Duodenal mucosa (tissue), 2 donors: ENCODE measurements around the gene PDIA5.
A peak's percentile ranks its signal among the peaks of the same experiment; 100 is the strongest.

Experiments
- H3K27ac ChIP-seq: one replicate; pipeline ENCODE4 v1.7.0; 2013; ENCODE audit warnings: low read depth, low read length
- H3K27me3 ChIP-seq, 2 donors: one replicate each; pipeline ENCODE4 v1.7.0; 2013; ENCODE audit warnings: low read length in 2 of 2, control low read depth in 1 of 2; ENCODE audit not compliant: insufficient read depth in 2 of 2, control insufficient read depth in 1 of 2
- H3K36me3 ChIP-seq, 2 donors: one replicate each; pipeline ENCODE4 v1.7.0; 2013; ENCODE audit warnings: low read length in 2 of 2, control low read depth in 1 of 2; ENCODE audit not compliant: insufficient read depth in 2 of 2, control insufficient read depth in 1 of 2
- H3K4me1 ChIP-seq, 2 donors: one replicate each; pipeline ENCODE4 v1.7.0; 2013; ENCODE audit warnings: low read length in 2 of 2, control low read depth in 1 of 2; ENCODE audit not compliant: insufficient read depth in 2 of 2, control insufficient read depth in 1 of 2
- H3K4me3 ChIP-seq, 2 donors: one replicate each; pipeline ENCODE4 v1.7.0; 2013; ENCODE audit warnings: low read length in 2 of 2, low read depth in 1 of 2
- H3K9ac ChIP-seq, 2 donors: one replicate each; pipeline ENCODE4 v1.7.0; 2013; ENCODE audit warnings: low read length in 2 of 2, low read depth in 1 of 2
- H3K9me3 ChIP-seq, 2 donors: one replicate each; pipeline ENCODE4 v1.7.0; 2013; ENCODE audit warnings: low read length in 2 of 2, control low read depth in 1 of 2; ENCODE audit not compliant: control insufficient read depth in 1 of 2

PDIA5 gene

GRCh38 chr3:123076496-123077418 is 9.9 kb downstream of the PDIA5 start:
- H3K9me3 ChIP-seq: no peaks in the 10 kb centered on the region
- no peak overlapping the region for H3K9ac ChIP-seq
- no peaks in the 10 kb centered on the region for H3K27me3 ChIP-seq
- H3K27ac ChIP-seq: no peak overlapping the region
- peaks cover 16 to 39% of the 10 kb centered on the region in 2 donors for H3K4me1 ChIP-seq
- H3K4me3 ChIP-seq: no peak overlapping the region
- H3K36me3 ChIP-seq: no peaks in the 10 kb centered on the region

- Histone ChIP-seq H3K4me1 (peaks cover 27 to 52% of the 10 kb centered on the region in 2 donors), H3K4me3 (no peak overlapping the region), H3K27ac (no peak overlapping the region), H3K27me3 (no peaks in the 10 kb centered on the region), H3K9me3 (no peaks in the 10 kb centered on the region), H3K9ac (no peak overlapping the region), H3K36me3 (no peaks in the 10 kb centered on the region)
These were observed 11.3 kb downstream of the PDIA5 start for GRCh38 chr3:123078101-123078500.

GRCh38 chr3:123080864-123081562 is 14.2 kb downstream of the PDIA5 start:
- no peak overlapping the region for H3K4me3 ChIP-seq
- no peaks in the 10 kb centered on the region for H3K36me3 ChIP-seq
- no peaks in the 10 kb centered on the region for H3K9me3 ChIP-seq
- peaks cover 45 to 76% of the 10 kb centered on the region in 2 donors for H3K4me1 ChIP-seq
- no peak overlapping the region for H3K9ac ChIP-seq
- no peaks in the 10 kb centered on the region for H3K27me3 ChIP-seq
- no peak overlapping the region for H3K27ac ChIP-seq

DNA sequence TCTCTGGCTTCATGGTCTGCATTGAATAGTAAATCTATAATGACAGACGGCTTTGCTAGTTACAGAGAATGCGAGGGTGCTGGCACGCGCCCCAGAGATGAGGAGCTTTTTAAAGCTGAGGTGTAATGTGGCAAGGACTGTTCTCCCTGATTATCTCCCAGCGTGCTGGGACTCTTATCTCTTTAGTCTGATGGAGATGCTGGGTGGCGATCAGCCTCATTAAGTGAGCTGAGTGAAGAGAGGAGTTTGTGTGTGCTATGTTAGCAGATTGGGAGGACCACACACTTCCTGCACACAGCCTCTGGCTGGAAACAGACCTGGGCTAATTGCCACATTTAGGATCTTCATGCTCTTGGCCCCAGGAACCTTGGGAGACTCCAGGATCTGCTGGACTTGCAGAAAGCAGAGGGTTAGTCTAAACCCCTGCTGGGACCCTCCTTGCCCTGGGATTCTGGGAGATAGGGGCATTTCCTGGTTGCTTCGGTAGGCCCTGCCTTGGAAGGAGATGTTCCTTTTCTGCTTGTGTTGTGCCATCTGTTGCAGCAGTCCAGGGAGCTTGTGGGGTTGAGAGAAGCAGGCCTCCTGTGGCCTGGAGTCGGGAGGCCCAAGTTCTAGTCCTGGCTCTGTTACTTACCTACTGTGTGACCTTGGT is 15.0 kb downstream of the PDIA5 start:
- Histone ChIP-seq H3K27ac (no peak overlapping the region), H3K27me3 (no peaks in the 10 kb centered on the region), H3K36me3 (no peaks in the 10 kb centered on the region), H3K4me1 (peaks cover 37 to 70% of the 10 kb centered on the region in 2 donors), H3K9ac (no peak overlapping the region), H3K9me3 (no peaks in the 10 kb centered on the region), H3K4me3 (no peak overlapping the region)

- H3K4me3 ChIP-seq: no peak overlapping the region
- H3K27me3 ChIP-seq: no peaks in the 10 kb centered on the region
- H3K9ac ChIP-seq: no peak overlapping the region
- no peaks in the 10 kb centered on the region for H3K36me3 ChIP-seq
- H3K27ac ChIP-seq: no peak overlapping the region
- no peaks in the 10 kb centered on the region for H3K9me3 ChIP-seq
- peaks cover 36 to 63% of the 10 kb centered on the region in 2 donors for H3K4me1 ChIP-seq
These were observed 15.7 kb downstream of the PDIA5 start for GRCh38 chr3:123082370-123083065.

GRCh38 chr3:123083383-123084124 is 16.7 kb downstream of the PDIA5 start:
- H3K9me3 ChIP-seq: no peaks in the 10 kb centered on the region
- no peaks in the 10 kb centered on the region for H3K36me3 ChIP-seq
- no peak overlapping the region for H3K4me3 ChIP-seq
- no peak overlapping the region for H3K9ac ChIP-seq
- no peak overlapping the region for H3K27ac ChIP-seq
- H3K27me3 ChIP-seq: no peaks in the 10 kb centered on the region
- peaks cover 36 to 63% of the 10 kb centered on the region in 2 donors for H3K4me1 ChIP-seq

- Histone ChIP-seq H3K9ac (no peak overlapping the region), H3K4me1 (peaks cover 36 to 63% of the 10 kb centered on the region in 2 donors), H3K27me3 (no peaks in the 10 kb centered on the region), H3K9me3 (no peaks in the 10 kb centered on the region), H3K4me3 (no peak overlapping the region), H3K27ac (no peak overlapping the region), H3K36me3 (peaks cover 0 to under 1% of the 10 kb centered on the region in 2 donors)
These were observed 17.4 kb downstream of the PDIA5 start for GRCh38 chr3:123084192-123084591.

GRCh38 chr3:123084738-123085237 is 18.0 kb downstream of the PDIA5 start:
- no peaks in the 10 kb centered on the region for H3K27me3 ChIP-seq
- no peak overlapping the region for H3K9ac ChIP-seq
- peaks cover 0 to 7% of the 10 kb centered on the region in 2 donors for H3K36me3 ChIP-seq
- no peaks in the 10 kb centered on the region for H3K9me3 ChIP-seq
- H3K27ac ChIP-seq: no peak overlapping the region
- H3K4me1 ChIP-seq: peaks cover 36 to 60% of the 10 kb centered on the region in 2 donors
- no peak overlapping the region for H3K4me3 ChIP-seq

DNA sequence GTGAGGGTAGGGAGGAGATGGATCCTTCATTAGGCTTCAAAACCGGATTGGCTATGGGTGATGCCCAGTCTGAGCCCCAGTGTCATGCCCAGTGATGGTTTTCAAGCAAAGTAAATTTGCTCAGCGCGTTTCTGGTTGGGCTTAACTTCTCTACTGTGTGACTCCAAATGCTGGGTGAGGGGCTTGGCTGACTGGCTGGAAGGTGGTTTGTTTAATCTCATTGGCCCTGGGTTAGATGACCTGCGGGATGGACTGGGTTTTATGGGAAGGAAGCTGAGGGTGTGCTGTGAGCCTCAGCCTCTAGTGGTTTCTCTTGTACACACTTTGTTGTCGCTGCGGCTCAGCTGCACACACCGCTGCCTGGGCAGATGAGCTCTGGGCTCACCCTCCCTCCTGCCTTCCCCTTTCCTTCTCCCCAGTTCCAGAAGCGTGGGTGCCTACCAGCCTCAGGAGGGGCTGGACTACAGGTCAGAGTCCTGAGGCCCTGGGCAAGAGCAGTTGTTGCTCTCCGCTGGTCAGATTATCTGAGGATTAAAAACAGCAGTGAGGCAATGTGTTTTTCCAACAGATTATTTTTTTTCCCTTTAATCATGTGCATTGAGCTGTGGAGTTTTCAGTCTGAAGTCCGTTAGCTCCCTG is 18.6 kb downstream of the PDIA5 start:
- Histone ChIP-seq H3K27ac (peak overlapping the region; percentile 22), H3K4me1 (peaks cover 36 to 53% of the 10 kb centered on the region in 2 donors), H3K4me3 (no peak overlapping the region), H3K9me3 (no peaks in the 10 kb centered on the region), H3K36me3 (peaks cover 0 to 12% of the 10 kb centered on the region in 2 donors), H3K27me3 (no peaks in the 10 kb centered on the region), H3K9ac (no peak overlapping the region)
